Skeletal muscle tissue (tissue), 4 donors: ENCODE data around the gene TLE3. TPM values are rescaled to one million over a fixed set of nuclear protein-coding genes. Genes with fewer than 3 reads are reported as not detected.

Source experiments
- H3K27ac ChIP-seq: one replicate; pipeline ENCODE4 v1.7.0; 2013; ENCODE audit warnings: mild to moderate bottlenecking, low read depth, low read length, inconsistent platforms
- H3K27me3 ChIP-seq, 3 donors: one replicate each; pipeline ENCODE4 v1.7.0; 2013; ENCODE audit warnings: low read length in 3 of 3; ENCODE audit not compliant: control insufficient read depth in 3 of 3, insufficient read depth in 3 of 3
- H3K36me3 ChIP-seq, 3 donors: one replicate each; pipeline ENCODE4 v1.7.0; 2013; ENCODE audit warnings: low read length in 3 of 3; ENCODE audit not compliant: control insufficient read depth in 3 of 3, insufficient read depth in 3 of 3
- H3K4me1 ChIP-seq, 3 donors: one replicate each; pipeline ENCODE4 v1.7.0; 2013; ENCODE audit warnings: low read length in 3 of 3, mild to moderate bottlenecking in 3 of 3; ENCODE audit not compliant: control insufficient read depth in 3 of 3, insufficient read depth in 3 of 3
- H3K4me3 ChIP-seq, 3 donors: one replicate each; pipeline ENCODE4 v1.7.0; 2013; ENCODE audit warnings: low read length in 3 of 3
- H3K9ac ChIP-seq, 3 donors: one replicate each; pipeline ENCODE4 v1.7.0; 2013; ENCODE audit warnings: low read length in 3 of 3, mild to moderate bottlenecking in 3 of 3, moderate library complexity in 2 of 3, low read depth in 1 of 3
- H3K9me3 ChIP-seq, 3 donors: one replicate each; pipeline ENCODE4 v1.7.0; 2013; ENCODE audit warnings: low read length in 3 of 3; ENCODE audit not compliant: control insufficient read depth in 3 of 3
- total RNA-seq: library from RNA; depleted of rRNA; stranded (reverse); fragments of >200 nt; gene quantifications from one replicate; pipeline ENCODE4 v1.2.3, GENCODE V29; 2014
- donor health status: Osteomylitis.

The TLE3 gene
- total RNA-seq, 1 donor from 2014 or later, result 13.6 TPM

DNA sequence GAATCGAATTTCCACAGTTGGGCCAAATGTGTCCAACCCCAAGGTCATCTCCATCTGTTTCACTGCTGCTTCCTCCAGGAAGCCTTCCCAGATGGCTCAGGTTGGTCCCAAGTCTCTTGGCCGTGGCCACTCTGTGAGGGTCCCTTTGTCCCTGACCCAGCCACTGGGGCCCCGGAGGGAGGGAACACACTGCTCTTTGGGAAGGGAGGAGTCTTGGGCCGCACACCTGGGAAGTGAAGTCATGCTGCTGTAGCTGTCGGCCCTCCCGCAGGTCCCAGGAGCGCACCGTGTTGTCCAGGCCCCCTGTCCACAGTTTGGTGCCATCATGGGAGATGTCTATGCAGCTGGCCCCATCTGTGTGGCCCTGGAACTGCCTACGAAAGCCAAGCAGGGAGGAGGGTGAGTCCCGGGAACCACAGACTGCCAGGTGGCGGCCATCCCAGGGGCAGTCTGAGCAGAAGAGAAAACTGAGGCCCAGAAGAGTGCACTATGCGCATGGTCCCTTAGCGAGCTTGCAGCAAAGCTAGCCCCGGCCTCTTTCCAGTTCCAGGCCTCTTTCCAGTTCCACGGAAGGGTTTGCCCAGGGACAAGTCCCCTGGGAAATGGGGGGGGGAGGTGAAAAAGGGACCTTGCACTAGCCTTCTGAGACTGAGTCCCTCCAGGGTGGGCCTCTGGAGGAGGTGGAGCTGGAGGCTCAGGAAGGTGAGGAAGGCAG, 44.6 kb downstream of the TLE3 start:
- no peak overlapping the region for H3K9ac ChIP-seq
- H3K4me1 ChIP-seq, result peaks cover 0 to 9% (median 0%) of the 10 kb centered on the region in 3 donors
- H3K27ac ChIP-seq, result no peak overlapping the region
- H3K27me3 ChIP-seq, result no peaks in the 10 kb centered on the region
- H3K9me3 ChIP-seq, result no peaks in the 10 kb centered on the region
- no peak overlapping the region for H3K4me3 ChIP-seq
- peaks cover 62 to 82% (median 73%) of the 10 kb centered on the region in 3 donors for H3K36me3 ChIP-seq

DNA sequence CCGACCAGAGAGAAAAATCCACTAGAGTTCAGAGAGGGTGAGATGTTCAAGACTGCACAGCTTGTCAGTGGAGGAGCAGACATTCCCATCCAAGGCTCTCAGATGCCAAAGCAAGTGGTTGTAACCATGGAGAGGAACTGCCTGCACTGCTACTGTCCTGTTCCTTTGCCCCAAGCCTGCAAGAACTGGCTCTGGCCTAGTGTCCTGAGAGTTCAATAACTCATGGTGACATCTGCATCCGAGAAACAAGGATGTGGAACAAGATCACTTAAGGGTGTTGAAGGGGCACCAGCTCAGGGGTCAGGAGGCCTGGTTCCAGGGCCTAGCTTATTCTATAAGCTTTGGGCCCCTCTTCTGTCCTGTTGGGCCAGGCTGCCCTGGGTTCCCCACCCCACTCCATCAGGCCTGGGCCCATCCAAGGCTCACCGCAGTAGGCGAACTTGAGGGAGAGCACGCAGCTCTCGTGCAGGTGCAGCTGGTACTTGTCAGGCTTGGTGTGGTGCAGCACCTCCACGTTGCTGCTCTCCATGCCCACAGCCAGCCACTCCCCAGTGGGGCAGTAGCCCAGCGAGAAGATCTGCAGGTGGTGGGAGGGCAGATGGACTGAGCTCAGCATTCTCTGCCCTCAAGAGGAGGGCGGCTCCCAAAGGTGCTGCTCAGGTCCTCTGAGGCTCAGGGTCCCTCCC, 45.6 kb downstream of the TLE3 start:
- H3K36me3 ChIP-seq, result peaks cover 52 to 72% (median 64%) of the 10 kb centered on the region in 3 donors
- H3K9me3 ChIP-seq, result no peaks in the 10 kb centered on the region

DNA sequence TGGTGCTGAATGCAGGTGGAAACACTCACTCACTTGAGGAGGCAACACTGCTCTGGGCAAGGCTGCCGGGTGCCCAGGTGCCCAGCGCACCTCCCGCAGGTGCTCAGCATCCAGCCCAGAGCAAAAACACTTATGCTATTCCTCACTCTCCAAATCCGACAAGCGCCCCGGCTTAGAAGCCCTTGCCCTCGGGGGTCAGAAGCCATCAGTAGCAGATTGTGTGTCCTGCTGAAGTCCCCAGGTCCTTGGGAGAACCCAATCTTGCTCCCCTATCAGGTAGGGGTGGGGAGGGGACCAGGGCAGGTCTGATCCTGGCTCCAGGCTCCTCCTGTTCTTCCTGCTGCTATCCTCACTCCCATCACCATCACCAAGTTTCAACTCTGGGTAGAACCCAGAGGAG, 46.7 kb downstream of the TLE3 start:
- no peak overlapping the region for H3K4me3 ChIP-seq
- H3K9me3 ChIP-seq, result no peaks in the 10 kb centered on the region
- H3K36me3 ChIP-seq, result peaks cover 46 to 65% (median 57%) of the 10 kb centered on the region in 3 donors
- H3K9ac ChIP-seq, result no peak overlapping the region
- H3K27me3 ChIP-seq, result no peaks in the 10 kb centered on the region
- peaks cover 0 to 13% (median 0%) of the 10 kb centered on the region in 3 donors for H3K4me1 ChIP-seq
- no peak overlapping the region for H3K27ac ChIP-seq

More for the DNA sequence above, 45.6 kb downstream of the TLE3 start:
- peaks cover 0 to 13% (median 0%) of the 10 kb centered on the region in 3 donors for H3K4me1 ChIP-seq
- no peak overlapping the region for H3K27ac ChIP-seq
- no peak overlapping the region for H3K4me3 ChIP-seq
- H3K27me3 ChIP-seq, result no peaks in the 10 kb centered on the region
- no peak overlapping the region for H3K9ac ChIP-seq

DNA sequence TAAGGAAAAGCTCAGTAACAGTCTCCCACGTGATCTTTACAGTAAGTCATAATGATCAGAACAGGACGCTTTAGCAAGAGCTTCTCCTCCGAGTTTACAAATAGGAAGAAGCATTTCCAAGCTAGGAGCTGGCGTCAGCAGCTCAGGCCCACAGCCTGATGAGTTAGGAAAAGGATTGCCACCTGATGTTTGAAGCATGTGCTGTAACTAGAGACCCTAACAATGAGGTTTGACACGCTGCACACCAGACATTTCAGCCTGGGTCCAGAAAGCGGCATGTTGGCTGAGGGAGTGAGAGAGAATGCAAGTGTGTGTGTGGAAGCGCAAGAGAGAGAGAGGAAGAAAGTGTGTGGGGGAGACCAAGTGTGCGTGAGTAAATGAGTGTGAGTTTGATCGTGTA, 47.3 kb downstream of the TLE3 start:
- no peak overlapping the region for H3K27ac ChIP-seq
- H3K4me1 ChIP-seq, result peaks cover 0 to 13% (median 0%) of the 10 kb centered on the region in 3 donors
- peak overlapping the region in 1 of 3 donors; percentile 25 for H3K9ac ChIP-seq
- peaks cover 40 to 60% (median 52%) of the 10 kb centered on the region in 3 donors for H3K36me3 ChIP-seq
- H3K27me3 ChIP-seq, result no peaks in the 10 kb centered on the region
- H3K9me3 ChIP-seq, result no peaks in the 10 kb centered on the region
- H3K4me3 ChIP-seq, result no peak overlapping the region

DNA sequence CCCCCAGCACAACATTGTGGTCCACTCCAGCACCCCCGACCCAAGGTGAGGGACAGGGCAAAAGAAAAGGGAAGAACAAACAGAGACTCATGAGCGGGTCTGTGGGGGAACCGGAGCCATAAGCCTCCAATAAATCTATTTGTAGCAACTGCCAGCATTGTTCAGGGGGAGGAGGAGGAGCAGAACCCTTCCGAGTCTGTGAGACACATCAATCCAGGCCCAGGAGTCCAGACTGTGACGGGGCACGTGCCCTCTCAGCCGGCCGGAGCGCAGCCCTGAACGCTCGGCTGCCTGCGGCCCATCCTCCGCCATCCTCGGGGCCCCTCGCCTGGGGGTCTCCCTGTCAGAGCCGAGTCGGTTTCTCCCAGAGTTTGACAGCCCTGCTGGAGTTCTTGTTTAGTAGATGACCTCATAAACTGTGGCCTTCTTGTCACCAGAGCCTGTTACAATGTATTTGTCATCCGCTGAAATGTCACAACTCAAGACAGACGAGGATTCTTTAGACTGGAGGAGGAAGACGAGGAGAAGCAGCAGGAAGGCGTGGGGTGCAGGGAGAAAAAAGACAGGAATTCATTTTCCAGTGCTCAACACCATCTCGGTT, 47.9 kb downstream of the TLE3 start:
- H3K36me3 ChIP-seq, result peaks cover 34 to 54% (median 47%) of the 10 kb centered on the region in 3 donors
- no peak overlapping the region for H3K27ac ChIP-seq
- H3K4me1 ChIP-seq, result peaks cover 0 to 13% (median 0%) of the 10 kb centered on the region in 3 donors

DNA sequence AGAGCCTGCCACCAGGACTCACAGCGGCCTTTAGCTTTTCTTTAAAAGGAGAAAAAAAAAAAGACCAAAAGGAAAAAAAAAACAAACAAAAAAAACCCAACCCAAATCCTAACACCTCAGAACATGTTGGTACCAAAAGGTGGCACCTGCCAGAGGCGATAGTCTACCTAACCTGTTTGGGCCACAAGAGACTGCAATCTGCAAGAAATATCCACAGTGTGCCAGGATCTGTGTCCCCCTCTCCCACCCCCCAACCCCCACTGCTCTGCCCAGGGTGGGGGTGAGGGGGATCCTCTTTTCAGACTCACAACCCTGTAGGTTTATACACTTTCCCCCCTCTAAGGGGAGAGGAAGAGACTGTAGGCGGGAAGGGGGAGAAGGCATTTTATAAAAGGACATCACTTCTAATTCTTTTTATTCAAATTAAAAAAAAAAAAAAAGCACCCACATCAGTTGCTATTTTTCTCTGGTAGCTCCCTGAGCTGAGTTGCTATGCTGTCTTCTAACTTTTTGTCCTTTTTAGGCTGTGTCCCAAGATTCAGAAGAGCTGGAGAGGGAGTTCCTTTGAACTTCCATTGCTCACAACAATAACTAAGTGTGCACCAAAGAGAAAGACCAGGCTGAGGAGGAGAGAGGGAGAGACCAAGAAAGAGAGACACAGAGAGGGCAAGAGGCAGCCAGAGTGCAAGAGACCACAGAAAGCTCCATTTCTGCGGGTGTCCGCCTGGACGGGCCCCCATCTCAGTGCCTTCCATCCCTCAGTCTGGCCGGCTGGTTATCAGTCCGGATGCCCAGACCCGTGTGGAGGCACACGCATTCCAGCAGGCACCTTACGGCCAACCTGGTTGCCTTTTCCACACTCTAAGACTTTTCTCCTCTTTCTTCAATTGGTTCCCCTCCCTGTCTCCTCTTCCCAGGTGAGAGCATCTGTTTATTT, 48.9 kb downstream of the TLE3 start:
- H3K9me3 ChIP-seq, result no peaks in the 10 kb centered on the region
- no peak overlapping the region for H3K4me3 ChIP-seq
- peaks cover 0 to 13% (median 0%) of the 10 kb centered on the region in 3 donors for H3K4me1 ChIP-seq
- peaks cover 25 to 45% (median 38%) of the 10 kb centered on the region in 3 donors for H3K36me3 ChIP-seq
- no peaks in the 10 kb centered on the region for H3K27me3 ChIP-seq
- no peak overlapping the region for H3K9ac ChIP-seq
- H3K27ac ChIP-seq, result no peak overlapping the region

More for the DNA sequence above, 47.9 kb downstream of the TLE3 start:
- H3K4me3 ChIP-seq, result no peak overlapping the region
- no peaks in the 10 kb centered on the region for H3K27me3 ChIP-seq
- H3K9ac ChIP-seq, result peak overlapping the region in 1 of 3 donors; percentile 25
- no peaks in the 10 kb centered on the region for H3K9me3 ChIP-seq

DNA sequence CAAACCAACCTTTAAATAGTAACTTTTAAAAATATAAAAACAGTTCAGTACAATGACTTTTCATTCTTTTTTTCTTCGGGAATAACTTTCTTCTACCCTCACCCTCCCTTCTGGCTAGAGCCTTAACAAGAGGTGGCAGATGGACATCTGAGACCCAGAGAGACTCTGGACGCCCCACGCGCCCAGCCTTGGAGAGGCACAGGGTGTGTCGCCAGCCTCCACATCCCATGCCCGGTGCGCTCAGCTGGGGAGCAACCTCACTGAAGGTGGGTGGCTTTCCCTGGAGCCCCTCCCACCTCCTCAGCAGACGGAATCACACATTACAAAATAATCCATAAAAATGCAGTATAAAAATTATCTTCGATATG, 49.5 kb downstream of the TLE3 start:
- Histone ChIP-seq H3K9ac (no peak overlapping the region), H3K4me1 (peaks cover 0 to 13% (median 0%) of the 10 kb centered on the region in 3 donors), H3K27ac (no peak overlapping the region), H3K9me3 (no peaks in the 10 kb centered on the region), H3K4me3 (no peak overlapping the region), H3K36me3 (peaks cover 18 to 38% (median 32%) of the 10 kb centered on the region in 3 donors), H3K27me3 (no peaks in the 10 kb centered on the region)

DNA sequence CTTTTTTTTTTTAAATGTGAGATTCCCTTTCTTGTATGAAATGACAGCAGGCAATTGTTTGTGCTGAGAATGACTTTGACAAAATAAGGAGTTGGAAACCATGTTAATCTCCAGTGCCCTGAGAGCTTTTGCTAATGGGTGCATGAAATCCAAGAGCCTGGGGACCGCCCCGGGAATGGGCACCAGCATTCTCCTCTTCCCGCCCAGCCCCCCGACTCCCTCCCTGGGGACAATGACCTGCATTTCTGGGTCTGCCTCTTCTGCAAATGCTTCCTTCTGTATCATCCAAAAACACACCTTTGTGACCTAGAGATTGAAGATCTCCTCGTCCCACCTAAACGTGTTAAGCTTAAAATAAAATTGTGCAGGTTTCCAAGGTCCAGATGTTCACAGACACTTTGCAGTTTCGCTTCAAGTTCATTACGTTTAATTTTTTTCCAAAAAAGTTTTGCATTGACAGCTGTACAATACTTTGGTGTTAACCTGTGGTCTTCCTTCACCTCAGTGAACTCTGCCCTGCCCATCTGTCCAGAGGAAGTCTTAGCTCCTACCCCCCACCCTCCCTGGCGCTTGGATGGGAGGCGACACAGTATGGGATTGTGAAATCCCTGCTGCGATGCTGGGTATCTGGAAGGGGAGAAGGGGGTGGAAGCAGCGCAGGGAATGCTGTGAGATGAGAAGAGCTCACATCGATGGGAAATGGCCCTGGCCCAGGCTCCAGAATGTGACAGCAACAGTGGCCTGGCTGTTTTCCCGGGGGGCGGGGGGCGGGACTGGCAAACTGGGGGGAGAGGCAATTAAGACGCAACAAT, 50.1 kb downstream of the TLE3 start:
- Histone ChIP-seq H3K27me3 (no peaks in the 10 kb centered on the region), H3K4me1 (peaks cover 0 to 13% (median 0%) of the 10 kb centered on the region in 3 donors), H3K4me3 (no peak overlapping the region), H3K9me3 (no peaks in the 10 kb centered on the region), H3K27ac (no peak overlapping the region), H3K36me3 (peaks cover 12 to 33% (median 27%) of the 10 kb centered on the region in 3 donors), H3K9ac (no peak overlapping the region)
